IgD-negative memory B cell (primary cell): ENCODE data around the gene LRRIQ4. TPM values are rescaled to one million over a fixed set of nuclear protein-coding genes. Genes with fewer than 3 reads are reported as not detected.
A peak's percentile ranks its signal among the peaks of the same experiment; 100 is the strongest.

Experiments
- H3K27ac Mint-ChIP-seq, 3 donors: one replicate each; pipeline ENCODE4 v1.8.0; 2020 to 2022; ENCODE audit warnings: mild to moderate bottlenecking in 3 of 3, mixed read lengths in 3 of 3, moderate library complexity in 1 of 3
- H3K27me3 Mint-ChIP-seq: one replicate; pipeline ENCODE4 v1.8.0; 2021; ENCODE audit warnings: mixed read lengths
- H3K36me3 Mint-ChIP-seq: one replicate; pipeline ENCODE4 v1.8.0; 2020; ENCODE audit warnings: mild to moderate bottlenecking, mixed read lengths
- H3K4me1 Mint-ChIP-seq, 3 donors: one replicate each; pipeline ENCODE4 v1.8.0; 2020 to 2022; ENCODE audit warnings: mixed read lengths in 3 of 3, mild to moderate bottlenecking in 1 of 3
- H3K4me3 Mint-ChIP-seq, 4 donors: one replicate each; pipeline ENCODE4 v1.8.0; 2020 to 2022; ENCODE audit warnings: mild to moderate bottlenecking in 4 of 4, mixed read lengths in 4 of 4, moderate library complexity in 3 of 4
- H3K9me3 Mint-ChIP-seq, 3 donors: one replicate each; pipeline ENCODE4 v1.8.0; 2020 to 2021; ENCODE audit warnings: mixed read lengths in 3 of 3, mild to moderate bottlenecking in 1 of 3
- polyA plus RNA-seq: library from polyadenylated mRNA; unstranded; fragments of 300-500 nt; fragmentation: Illumina TruSeq; gene quantifications from one replicate; pipeline ENCODE4 v1.2.3, GENCODE V29; 2021

Gene LRRIQ4
- polyA plus RNA-seq, 1 donor from 2014 or later = not detected

DNA sequence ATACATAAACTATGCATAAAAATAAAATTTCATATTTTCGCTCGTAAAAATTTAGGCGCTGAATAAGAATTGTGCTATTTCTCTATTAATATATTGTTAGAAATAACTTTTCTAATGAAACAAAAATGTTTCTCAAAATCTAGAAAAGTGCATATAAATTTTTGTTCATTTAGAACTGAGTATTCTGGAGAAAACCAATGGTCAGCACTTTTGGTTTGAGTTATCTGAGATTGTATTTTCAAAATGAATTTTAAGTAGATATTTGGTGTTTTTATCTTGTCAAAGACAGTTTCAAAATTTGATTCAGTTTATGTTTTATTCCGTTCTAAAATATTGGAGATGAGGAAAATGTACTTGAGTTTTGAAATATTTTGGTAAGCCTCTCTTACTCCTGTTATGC lies 25.6 kb upstream of the LRRIQ4 start:
- no peak overlapping the region for H3K27ac Mint-ChIP-seq
- no peaks in the 10 kb centered on the region for H3K9me3 Mint-ChIP-seq
- no peaks in the 10 kb centered on the region for H3K27me3 Mint-ChIP-seq
- peaks cover 4% of the 10 kb centered on the region for H3K36me3 Mint-ChIP-seq
- no peak overlapping the region for H3K4me3 Mint-ChIP-seq
- H3K4me1 Mint-ChIP-seq = peaks cover 0 to 5% (median 2%) of the 10 kb centered on the region in 3 donors

DNA sequence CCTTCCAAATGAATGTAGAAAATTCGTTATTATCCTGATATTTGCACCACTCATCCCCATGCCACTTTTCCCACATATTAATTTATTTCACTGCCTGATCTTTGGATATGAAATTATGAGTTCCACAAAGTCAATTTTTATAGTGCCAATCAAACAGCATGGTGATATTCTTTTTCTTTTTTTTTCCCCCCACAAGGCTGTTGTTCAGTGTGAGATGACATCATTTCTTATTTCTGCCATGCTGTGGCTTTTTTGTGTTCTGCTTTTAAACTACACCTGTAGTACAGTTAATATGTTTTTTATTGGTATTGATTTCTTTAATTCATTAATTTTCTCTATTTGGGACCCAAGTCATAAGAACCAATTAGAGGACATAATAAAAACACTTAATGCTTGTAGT lies 24.9 kb upstream of the LRRIQ4 start:
- no peak overlapping the region for H3K27ac Mint-ChIP-seq
- peaks cover 0 to 1% (median 0%) of the 10 kb centered on the region in 3 donors for H3K9me3 Mint-ChIP-seq
- peaks cover 0 to 5% (median 0%) of the 10 kb centered on the region in 3 donors for H3K4me1 Mint-ChIP-seq
- H3K27me3 Mint-ChIP-seq = no peaks in the 10 kb centered on the region
- no peak overlapping the region for H3K4me3 Mint-ChIP-seq
- H3K36me3 Mint-ChIP-seq = peaks cover 4% of the 10 kb centered on the region

GRCh38 chr3:169790219-169790618 lies 22.5 kb upstream of the LRRIQ4 start:
- Mint-ChIP-seq H3K27me3 (no peaks in the 10 kb centered on the region), H3K4me1 (peaks cover 0 to 5% (median 0%) of the 10 kb centered on the region in 3 donors), H3K4me3 (no peak overlapping the region), H3K27ac (no peak overlapping the region), H3K36me3 (peaks cover 4% of the 10 kb centered on the region), H3K9me3 (peaks cover 0 to 3% (median 0%) of the 10 kb centered on the region in 3 donors)

- peaks cover 0 to 3% (median 0%) of the 10 kb centered on the region in 3 donors for H3K9me3 Mint-ChIP-seq
- no peak overlapping the region for H3K27ac Mint-ChIP-seq
- H3K27me3 Mint-ChIP-seq = no peaks in the 10 kb centered on the region
- peaks cover 2% of the 10 kb centered on the region for H3K36me3 Mint-ChIP-seq
- H3K4me1 Mint-ChIP-seq = peaks cover 0 to 5% (median 0%) of the 10 kb centered on the region in 3 donors
- H3K4me3 Mint-ChIP-seq = no peak overlapping the region
Measured at GRCh38 chr3:169790687-169791429, 21.8 kb upstream of the LRRIQ4 start.

DNA sequence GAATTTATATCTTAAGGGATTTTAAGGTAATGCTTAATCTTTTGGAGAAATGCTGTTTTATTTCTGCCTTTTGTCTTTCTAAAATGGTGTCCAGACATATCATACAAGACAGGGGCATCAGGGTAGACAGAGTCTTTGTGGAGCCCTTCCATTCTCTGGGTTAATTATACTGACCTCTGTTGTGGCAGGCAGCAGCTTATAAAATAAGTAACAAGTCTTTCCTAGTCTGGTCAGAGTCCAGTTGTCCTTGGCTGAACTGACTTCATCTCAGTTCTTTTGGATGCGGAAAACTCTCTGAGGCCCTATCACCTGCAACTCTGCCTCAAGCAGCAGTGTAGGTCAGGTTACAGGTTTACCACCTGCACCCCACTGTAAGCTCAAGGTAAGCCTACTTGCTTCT lies 20.3 kb upstream of the LRRIQ4 start:
- H3K36me3 Mint-ChIP-seq = no peaks in the 10 kb centered on the region
- no peaks in the 10 kb centered on the region for H3K27me3 Mint-ChIP-seq
- H3K4me3 Mint-ChIP-seq = no peak overlapping the region
- no peak overlapping the region for H3K27ac Mint-ChIP-seq
- H3K4me1 Mint-ChIP-seq = no peaks in the 10 kb centered on the region
- H3K9me3 Mint-ChIP-seq = peaks cover 0 to 3% (median 0%) of the 10 kb centered on the region in 3 donors

DNA sequence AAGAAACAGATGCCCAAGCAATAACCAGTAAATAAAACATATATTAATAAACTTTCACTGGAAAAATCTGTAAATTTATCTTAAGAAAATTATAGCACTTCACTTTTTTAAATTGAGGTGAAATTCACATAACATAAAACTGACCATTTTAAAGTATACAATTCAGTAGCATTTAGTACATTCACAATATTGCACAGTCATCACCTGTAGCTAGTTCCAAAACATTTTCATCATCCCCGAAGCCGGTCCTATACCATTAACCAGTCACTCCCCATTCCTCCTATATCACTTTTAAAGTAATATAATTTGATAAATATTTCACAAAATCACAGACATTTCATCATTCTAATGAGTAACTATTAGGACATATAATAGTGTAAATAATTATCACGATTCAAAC lies 8.0 kb upstream of the LRRIQ4 start:
- Mint-ChIP-seq H3K4me3 (no peak overlapping the region), H3K4me1 (peaks cover 0 to 3% (median 2%) of the 10 kb centered on the region in 3 donors), H3K27me3 (no peaks in the 10 kb centered on the region), H3K27ac (no peak overlapping the region), H3K36me3 (no peaks in the 10 kb centered on the region), H3K9me3 (no peaks in the 10 kb centered on the region)

DNA sequence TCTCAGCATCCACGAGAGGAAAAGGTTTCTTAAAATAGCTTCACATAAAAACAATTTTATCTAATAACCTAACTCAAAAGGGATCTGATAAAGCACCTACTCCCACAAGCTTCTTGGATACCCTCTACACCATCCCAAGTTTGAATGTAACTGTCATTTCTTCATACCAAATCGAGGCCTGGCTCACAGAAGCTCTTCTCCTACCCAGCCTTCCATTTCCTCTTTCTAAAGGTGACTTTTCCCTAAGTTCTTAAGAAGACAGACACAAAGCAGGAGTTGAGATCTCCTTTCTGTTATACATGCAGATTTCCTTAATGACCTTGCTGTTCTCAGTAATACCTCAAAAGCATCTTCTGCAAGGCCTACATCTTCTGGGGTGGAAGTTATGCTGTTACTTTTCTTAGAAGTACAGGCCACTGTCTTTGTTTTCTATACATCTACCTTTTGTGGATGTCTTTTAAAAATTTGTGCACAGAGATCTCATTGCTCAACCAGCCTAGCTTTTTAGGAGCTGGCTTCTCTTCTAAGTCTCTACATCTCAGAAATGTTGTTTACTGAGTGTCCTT lies 3.4 kb upstream of the LRRIQ4 start:
- H3K27me3 Mint-ChIP-seq = no peaks in the 10 kb centered on the region
- peaks cover 17 to 20% (median 18%) of the 10 kb centered on the region in 3 donors for H3K4me1 Mint-ChIP-seq
- peak overlapping the region in 1 of 4 donors; percentile 71 for H3K4me3 Mint-ChIP-seq
- H3K27ac Mint-ChIP-seq = peak overlapping the region; percentile 17 to 41 (median 22)
- H3K9me3 Mint-ChIP-seq = no peaks in the 10 kb centered on the region
- no peaks in the 10 kb centered on the region for H3K36me3 Mint-ChIP-seq

DNA sequence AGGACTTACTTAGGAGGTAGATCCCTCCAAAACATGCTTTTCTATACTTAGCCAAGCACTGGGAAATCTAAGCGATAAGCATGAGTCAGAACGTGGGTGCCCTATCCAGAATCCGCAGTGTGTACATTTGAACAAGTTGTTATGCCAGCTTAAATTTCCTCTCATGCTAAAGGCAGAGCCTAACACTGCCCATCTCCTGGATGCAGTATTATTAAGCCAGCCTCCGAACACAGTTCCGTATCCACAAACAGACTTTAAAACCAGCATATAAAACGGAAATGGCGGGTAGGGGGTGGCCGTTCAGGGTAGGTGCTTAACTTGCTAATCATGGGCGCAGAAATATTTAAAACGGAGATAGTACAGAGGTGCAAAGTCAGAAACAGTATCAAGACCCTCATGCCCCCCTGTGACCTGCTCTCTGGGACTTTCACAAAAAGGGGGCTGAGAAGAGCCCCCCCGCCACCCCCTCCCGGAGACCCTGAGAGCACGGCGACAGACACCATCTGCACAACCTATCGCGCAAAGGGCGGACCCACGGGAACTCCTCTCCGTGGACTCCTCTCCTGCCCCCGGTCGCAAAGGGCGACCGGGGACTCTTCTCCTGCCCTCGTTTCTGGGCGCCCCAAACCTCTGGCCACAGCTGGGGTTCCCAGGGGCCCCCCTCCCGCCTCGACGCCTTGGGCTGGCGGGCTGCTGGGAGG lies 889 bp upstream of the LRRIQ4 start:
- Mint-ChIP-seq H3K27me3 (no peaks in the 10 kb centered on the region), H3K27ac (peak overlapping the region in 2 of 3 donors; percentile 16 to 76), H3K4me1 (peaks cover 19 to 21% (median 20%) of the 10 kb centered on the region in 3 donors), H3K9me3 (peaks cover 0 to 10% (median 0%) of the 10 kb centered on the region in 3 donors), H3K36me3 (no peaks in the 10 kb centered on the region), H3K4me3 (peak overlapping the region; percentile 85 to 94 (median 90))

DNA sequence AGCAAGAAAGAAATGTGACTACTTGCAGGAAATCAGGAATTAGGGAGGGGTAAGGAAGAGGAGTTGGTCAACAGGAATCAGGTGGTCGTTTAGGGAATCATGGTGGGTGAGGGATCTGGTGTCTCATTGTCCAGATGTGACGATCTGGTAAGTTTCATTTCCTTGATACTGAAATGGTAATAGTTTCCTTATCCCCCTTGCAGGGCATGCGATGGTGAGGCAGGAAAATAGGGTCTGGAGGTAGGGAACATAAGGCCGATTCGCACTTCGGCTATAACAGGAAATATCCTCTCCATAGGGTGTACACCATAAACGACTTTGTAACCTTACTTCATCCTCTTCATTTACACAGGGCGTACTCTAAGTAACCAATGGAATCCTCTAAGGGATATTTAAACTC lies 608 bp downstream of the LRRIQ4 start:
- no peaks in the 10 kb centered on the region for H3K27me3 Mint-ChIP-seq
- H3K27ac Mint-ChIP-seq = peak overlapping the region; percentile 12 to 90 (median 30)
- peaks cover 19 to 21% (median 20%) of the 10 kb centered on the region in 3 donors for H3K4me1 Mint-ChIP-seq
- peaks cover 0 to 10% (median 0%) of the 10 kb centered on the region in 3 donors for H3K9me3 Mint-ChIP-seq
- H3K36me3 Mint-ChIP-seq = no peaks in the 10 kb centered on the region
- peak overlapping the region; percentile 82 to 94 (median 90) for H3K4me3 Mint-ChIP-seq

GRCh38 chr3:169813757-169814517 lies 1.3 kb downstream of the LRRIQ4 start:
- peak overlapping the region; percentile 12 to 90 (median 30) for H3K27ac Mint-ChIP-seq
- H3K36me3 Mint-ChIP-seq = no peaks in the 10 kb centered on the region
- H3K27me3 Mint-ChIP-seq = no peaks in the 10 kb centered on the region
- H3K9me3 Mint-ChIP-seq = peaks cover 0 to 10% (median 0%) of the 10 kb centered on the region in 3 donors
- H3K4me1 Mint-ChIP-seq = peaks cover 19 to 21% (median 20%) of the 10 kb centered on the region in 3 donors
- H3K4me3 Mint-ChIP-seq = peak overlapping the region; percentile 82 to 94 (median 90)

- no peak overlapping the region for H3K4me3 Mint-ChIP-seq
- peaks cover 0 to 10% (median 0%) of the 10 kb centered on the region in 3 donors for H3K9me3 Mint-ChIP-seq
- H3K27me3 Mint-ChIP-seq = no peaks in the 10 kb centered on the region
- peak overlapping the region in 1 of 3 donors; percentile 57 for H3K27ac Mint-ChIP-seq
- peaks cover 17 to 20% (median 18%) of the 10 kb centered on the region in 3 donors for H3K4me1 Mint-ChIP-seq
- H3K36me3 Mint-ChIP-seq = no peaks in the 10 kb centered on the region
Measured at GRCh38 chr3:169815590-169816150, 3.0 kb downstream of the LRRIQ4 start.

GRCh38 chr3:169818316-169818715 lies 5.6 kb downstream of the LRRIQ4 start:
- Mint-ChIP-seq H3K9me3 (peaks cover 0 to 10% (median 0%) of the 10 kb centered on the region in 3 donors), H3K4me3 (no peak overlapping the region), H3K27ac (peak overlapping the region in 1 of 3 donors; percentile 54), H3K36me3 (no peaks in the 10 kb centered on the region), H3K4me1 (peaks cover 6 to 12% (median 7%) of the 10 kb centered on the region in 3 donors), H3K27me3 (no peaks in the 10 kb centered on the region)

- H3K27me3 Mint-ChIP-seq = no peaks in the 10 kb centered on the region
- H3K36me3 Mint-ChIP-seq = no peaks in the 10 kb centered on the region
- no peaks in the 10 kb centered on the region for H3K4me1 Mint-ChIP-seq
- no peak overlapping the region for H3K27ac Mint-ChIP-seq
- H3K4me3 Mint-ChIP-seq = no peak overlapping the region
- H3K9me3 Mint-ChIP-seq = no peaks in the 10 kb centered on the region
Measured at GRCh38 chr3:169822091-169822490, 9.4 kb downstream of the LRRIQ4 start.

DNA sequence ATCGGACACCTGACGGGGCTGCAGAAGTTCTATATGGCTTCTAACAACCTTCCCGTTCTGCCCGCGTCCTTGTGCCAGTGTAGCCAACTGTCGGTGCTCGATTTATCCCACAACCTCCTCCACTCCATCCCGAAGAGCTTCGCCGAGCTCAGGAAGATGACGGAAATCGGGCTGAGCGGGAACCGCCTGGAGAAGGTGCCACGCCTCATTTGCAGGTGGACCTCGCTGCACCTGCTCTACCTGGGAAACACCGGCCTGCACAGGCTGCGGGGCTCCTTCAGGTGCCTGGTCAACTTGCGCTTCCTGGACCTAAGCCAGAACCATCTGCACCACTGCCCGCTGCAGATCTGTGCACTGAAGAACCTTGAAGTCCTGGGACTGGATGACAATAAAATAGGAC lies 9.9 kb downstream of the LRRIQ4 start:
- Mint-ChIP-seq H3K4me1 (no peaks in the 10 kb centered on the region), H3K4me3 (no peak overlapping the region), H3K36me3 (no peaks in the 10 kb centered on the region), H3K27me3 (no peaks in the 10 kb centered on the region), H3K9me3 (no peaks in the 10 kb centered on the region), H3K27ac (no peak overlapping the region)
